Tibial nerve (tissue), 4 donors: ENCODE results near the gene RTN4.
"Not testable (repeated sequence)": the region's sequence is repeated elsewhere in the genome, so short reads cannot be mapped to it uniquely, and the experiment has no call there.

ENCODE experiments used
- CTCF ChIP-seq, 5 experiments: fragments of 200-600 bp in 3 of 5; fragments of 450-650 bp in 2 of 5; sonication (generic) in 3 of 5; IDR thresholded peaks; one replicate each; pipeline ENCODE4 v1.5.1; 2016 to 2019; ENCODE audit warnings: antibody characterized with exemption in 5 of 5, mild to moderate bottlenecking in 3 of 5, moderate library complexity in 2 of 5
- EP300 ChIP-seq, 2 donors: sonication (generic); formaldehyde crosslinking; IDR thresholded peaks; one replicate each; pipeline ENCODE4 v1.6.1; 2017; ENCODE audit warnings: antibody characterized with exemption in 2 of 2, mild to moderate bottlenecking in 1 of 2
- POLR2A ChIP-seq, 2 donors: fragments of 450-650 bp; IDR thresholded peaks; one replicate each; pipeline ENCODE4 v1.6.1; 2017; ENCODE audit warnings: antibody characterized with exemption in 2 of 2, mild to moderate bottlenecking in 2 of 2, moderate library complexity in 2 of 2

DNA sequence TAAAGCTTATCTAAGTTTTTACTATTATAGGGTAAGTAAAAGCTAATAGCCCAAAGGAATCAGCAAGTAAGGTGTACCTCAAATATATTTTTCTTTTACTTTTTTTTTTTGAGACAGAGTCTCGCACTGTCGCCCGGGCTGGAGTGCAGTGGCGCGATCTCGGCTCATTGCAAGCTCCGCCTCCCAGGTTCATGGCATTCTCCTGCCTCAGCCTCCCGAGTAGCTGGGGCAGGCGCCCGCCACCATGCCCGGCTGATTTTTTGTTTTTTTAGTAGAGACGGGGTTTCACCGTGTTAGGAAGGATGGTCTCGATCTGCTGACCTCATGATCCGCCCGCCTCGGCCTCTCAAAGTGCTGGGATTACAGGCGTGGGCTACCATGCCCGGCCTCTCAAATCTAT lies 59.6 kb downstream of the RTN4 start:
- not testable (repeated sequence) for TF ChIP-seq POLR2A, CTCF, EP300 (IDR thresholded peaks at IDR 0.05)
